NCI-H2227 (cell line): ENCODE measurements around the gene DNAH10.

Experiments used
- DNase-seq: peaks from one replicate; lab custom pipeline; 2025; ENCODE audit not compliant: unreplicated experiment; lab: John Stamatoyannopoulos, UW

DNAH10 gene

DNA sequence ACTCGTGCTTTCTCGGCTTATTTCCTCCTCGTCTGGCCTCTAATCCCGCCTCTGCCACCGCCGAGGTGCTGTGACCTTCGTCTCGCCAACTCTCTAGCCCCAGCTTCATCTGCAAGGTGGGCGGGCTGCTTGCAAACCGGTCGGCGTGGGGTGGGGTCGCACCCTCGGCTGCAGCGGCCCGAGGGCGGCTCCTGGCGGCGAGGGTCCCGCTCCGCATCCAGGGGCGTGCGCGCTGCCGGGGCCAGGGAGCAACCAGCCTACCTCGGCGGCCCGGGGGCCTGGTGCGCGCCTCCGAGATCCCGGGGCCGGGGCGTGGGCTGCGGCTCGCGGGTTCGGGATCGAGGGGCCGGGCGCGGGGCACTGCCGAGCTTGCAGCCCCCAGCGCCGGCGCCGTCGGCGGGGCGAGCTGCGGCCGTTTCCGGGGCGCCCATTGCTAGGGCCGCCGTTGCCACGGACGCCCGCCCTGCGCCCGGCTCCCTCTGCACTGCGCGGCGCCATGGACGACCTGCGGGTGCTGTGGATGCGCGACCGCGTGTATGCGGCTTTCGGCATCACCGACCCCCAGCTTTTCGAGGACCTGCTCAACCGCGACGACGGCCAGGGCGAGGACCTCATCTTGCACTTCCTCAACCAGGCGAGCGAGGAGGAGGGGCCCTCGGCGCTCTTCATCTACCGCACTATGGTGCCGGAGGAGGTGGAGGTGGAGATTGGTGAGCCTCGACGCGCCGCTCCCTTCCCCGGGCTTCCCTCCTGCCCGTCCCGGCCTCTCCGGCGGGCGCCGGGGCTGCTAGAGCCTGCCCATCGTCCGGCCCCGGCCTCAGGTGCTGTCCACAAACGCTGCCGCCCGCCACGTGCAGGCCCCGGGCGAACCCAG lies at the start of gene DNAH10:
Gene DNAH10, plus strand, starts transcription at position 461 of the 874 bp plus-strand sequence. Its CDS starts 36 bp downstream, at position 497.
- DNase-seq, result peak; percentile 49

- peak; percentile 32 for DNase-seq
Observed at GRCh38 chr12:123712780-123713319, 49.3 kb upstream of the DNAH10 start.

- DNase-seq, result peak; percentile 33
Observed at GRCh38 chr12:123713398-123713797, 48.7 kb upstream of the DNAH10 start.

GRCh38 chr12:123713823-123714585 lies 48.1 kb upstream of the DNAH10 start:
- no peak for DNase-seq

DNA sequence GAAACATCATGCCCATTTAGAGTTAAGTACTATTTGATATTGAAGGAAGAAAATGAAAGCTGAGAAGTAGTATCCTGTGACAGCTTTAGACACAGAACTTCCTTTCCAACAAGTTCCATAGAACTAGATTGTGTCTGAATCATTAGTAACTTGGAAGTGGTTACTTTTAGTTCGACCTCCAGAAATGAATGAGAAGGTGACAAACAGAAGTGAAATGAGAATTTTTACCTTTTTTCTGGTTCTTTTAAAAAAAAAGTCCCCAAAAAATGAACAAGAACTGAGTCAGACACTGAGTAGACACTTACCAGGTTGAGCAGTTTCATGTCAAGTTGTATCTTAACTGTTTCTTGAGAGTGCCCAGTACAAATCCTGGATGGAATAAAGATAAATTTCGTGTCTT lies 46.9 kb upstream of the DNAH10 start:
- DNase-seq, result no peak

- DNase-seq, result no peak
Observed at GRCh38 chr12:123717350-123717749, 44.8 kb upstream of the DNAH10 start.

DNA sequence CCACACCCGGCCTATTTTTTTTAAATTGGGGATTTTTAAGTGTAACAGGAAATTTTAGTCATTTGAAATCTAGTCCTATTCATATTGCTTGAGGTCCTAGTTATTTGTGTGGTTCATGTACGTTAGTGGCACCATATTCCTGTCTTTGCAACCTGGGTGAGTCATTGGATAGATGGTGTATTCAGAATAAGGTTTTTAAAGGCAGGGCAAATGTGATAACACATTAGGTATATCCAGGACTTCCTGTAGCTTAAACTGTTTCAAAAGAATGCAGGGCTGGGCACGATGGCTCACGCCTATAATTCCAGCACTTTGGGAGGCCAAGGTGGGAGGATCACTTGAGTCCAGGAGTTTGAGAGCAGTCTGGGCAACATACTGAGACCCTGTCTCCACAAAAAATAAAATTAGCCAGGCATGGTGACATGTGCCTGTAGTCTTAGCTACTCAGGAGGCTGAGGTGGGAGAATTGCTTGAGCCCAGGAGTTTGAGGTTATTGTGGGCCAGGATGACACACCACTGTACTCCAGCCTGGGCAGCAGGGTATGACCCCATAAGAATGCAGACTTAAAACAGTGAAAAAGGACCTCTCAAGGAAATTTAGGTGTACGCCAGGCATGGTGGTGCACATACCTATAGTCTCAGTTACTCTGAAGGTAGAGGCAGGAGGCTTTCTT lies 41.8 kb upstream of the DNAH10 start:
- no peak for DNase-seq

DNA sequence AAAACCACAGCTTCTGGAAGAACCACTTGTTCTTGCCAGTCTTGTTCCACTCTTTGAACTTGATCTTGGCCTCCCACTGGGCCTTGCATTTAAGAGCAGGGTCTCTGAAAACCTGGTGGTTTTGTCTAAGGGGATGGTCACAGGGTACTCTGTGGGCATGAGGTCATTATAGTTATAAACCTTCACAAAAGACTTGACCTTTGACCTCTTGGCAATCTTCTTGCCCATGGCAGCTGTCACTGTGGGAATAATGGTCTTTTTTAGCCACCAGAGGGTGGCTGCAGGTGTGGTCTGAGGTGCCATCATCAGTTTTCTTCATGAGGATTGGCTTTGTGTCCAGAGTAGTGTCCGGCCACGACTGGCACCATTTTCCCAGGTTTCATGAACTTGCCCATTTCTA lies 40.9 kb upstream of the DNAH10 start:
- DNase-seq, result no peak

DNA sequence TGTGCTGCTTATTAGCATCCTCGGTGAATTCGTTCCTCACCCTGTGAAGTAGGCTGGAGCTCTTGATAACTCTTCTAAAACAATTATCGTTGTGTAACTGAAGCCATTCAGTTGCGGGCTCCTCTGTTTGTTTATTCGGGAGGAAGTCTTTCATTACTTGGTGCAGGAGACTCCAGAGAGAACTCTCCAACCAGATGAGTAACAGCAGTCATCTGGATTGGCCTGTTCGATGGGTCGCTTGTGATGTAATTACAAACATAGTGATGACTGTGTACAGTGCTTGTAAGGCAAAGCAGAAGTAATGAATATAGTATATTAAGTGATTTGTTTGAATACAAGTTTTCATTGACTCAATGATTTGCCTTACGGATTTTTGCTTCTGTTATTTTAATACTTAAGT lies 39.1 kb upstream of the DNAH10 start:
- no peak for DNase-seq

GRCh38 chr12:123723765-123724164 lies 38.3 kb upstream of the DNAH10 start:
- DNase-seq, result no peak

GRCh38 chr12:123726244-123726643 lies 35.9 kb upstream of the DNAH10 start:
- DNase-seq, result no peak

DNA sequence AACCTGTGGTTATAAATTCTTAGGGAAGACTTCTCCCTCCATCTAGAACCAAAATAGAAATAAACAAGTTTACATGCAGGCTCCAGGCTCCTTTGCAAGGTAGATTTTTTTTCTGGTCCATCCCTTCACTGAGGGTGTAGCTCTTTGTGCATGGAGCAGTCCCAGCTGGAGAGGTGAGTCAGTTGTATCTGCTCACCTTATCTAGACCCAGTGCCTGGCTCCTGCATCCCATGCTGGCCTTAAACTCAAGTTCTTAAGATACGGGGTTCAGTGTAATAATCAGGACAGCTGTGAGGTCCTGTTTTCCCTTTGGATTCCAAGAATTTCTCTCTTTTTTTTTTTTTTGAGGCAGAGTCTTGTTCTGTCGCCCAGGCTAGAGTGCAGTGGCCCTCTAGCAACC lies 35.1 kb upstream of the DNAH10 start:
- no peak for DNase-seq

DNA sequence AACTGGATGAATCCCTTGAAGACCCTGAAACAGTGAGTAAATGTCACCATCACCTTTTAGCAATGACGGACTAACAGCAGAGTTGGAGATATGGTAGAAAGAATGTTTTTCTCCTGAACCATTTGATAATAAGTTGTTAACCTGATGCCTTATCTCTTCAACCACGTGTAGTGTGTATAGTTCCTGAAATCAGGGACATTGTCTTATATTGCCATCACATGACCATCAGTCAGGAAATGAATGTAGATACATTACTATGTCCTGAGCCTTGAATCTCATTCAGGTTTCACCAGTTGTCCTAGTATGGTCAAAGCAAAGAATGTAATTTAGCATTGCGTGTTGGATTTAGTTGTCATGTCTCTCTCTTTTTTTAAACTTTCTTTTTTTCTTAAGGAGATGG lies 34.2 kb upstream of the DNAH10 start:
- no peak for DNase-seq

DNA sequence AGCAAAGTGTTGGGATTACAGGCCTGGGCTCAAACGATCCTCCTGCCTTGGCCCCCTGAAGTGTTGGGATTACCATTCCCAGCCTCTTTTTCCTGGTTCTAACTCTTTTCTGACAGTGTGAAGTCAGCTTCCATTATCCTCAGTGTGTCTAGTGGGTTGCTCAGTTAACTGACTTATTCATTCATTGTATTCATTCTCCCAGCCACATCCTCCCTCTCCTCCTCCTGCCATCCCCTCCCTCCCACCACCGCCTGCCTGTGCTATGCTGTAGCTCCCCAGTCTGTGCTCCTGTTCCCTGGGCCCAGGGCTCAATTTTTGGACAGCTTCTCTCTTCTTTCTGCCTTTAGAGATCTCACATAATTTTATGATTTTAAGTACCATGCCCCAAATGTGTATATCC lies 30.5 kb upstream of the DNAH10 start:
- DNase-seq, result no peak

DNA sequence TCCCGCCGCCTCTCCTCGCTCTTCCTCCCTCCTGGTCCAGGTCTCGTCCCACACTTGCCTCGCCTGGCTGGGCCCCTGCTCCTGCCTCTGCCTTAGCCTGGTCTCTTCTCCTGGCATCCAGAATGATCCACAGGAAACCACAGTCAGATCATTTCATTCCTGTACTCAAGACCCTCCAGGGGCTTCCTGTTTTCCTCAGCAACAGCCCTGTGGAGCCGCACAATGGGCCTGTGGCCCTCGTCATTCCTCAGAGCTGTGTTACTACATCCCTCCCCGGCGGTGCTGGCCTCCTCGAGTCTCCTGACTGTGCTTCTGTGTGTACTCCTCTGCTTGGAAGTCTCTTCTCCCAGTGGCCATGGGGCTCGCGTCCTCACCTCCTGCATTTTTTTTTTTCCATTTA lies 29.9 kb upstream of the DNAH10 start:
- DNase-seq, result no peak

- no peak for DNase-seq
Observed at GRCh38 chr12:123733229-123733628, 28.9 kb upstream of the DNAH10 start.

- DNase-seq, result no peak
Observed at GRCh38 chr12:123734268-123734667, 27.8 kb upstream of the DNAH10 start.

DNA sequence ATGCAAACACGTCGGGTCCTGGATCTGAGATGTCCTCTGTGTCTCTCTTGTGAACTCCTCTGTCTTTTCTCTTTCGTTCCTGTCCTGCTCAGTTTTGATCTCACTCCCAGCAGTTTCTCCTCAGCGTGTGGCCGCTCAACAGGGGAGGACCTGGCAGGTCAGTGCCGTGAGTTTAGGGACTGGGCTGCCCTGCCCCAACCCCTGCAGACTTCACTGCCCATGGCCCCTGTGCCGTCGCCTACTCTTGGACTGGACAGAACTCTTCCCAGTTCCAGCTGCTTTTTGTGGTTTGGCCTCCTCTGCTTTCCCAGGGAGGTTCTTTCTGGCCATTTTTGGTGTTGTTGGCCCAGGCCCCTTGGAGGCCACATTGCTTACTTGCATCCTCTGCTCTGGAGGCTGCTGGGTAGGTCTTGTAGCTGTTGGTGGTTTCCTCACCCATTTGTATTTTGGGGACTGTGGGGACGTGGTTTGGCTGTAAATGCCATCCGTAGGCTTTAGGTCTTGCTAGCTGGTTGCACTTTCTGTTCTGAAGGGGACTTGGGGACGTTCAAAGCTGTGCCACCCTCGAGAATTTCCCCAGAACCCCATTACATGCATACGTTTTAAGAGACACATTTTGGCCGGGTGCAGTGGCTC lies 20.0 kb upstream of the DNAH10 start:
- DNase-seq, result no peak

DNA sequence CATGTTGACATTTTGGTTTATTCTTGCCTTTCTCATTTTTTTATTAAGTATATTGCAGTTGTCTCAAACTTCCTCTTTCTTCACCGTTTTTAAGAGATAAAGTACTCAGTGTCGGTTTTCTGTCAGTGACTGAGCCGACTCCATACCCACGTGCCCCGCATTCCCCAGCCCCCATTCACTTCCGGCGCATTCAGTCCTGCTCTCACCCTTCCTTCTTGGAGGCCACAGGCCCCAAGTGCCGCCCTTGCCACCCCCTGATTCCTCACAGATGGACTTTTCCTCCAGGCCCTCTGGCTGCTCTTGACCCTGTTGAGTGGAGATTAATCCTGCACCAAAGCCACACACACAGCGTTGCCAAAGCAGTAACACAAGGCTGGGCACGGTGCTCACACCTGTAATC lies 19.1 kb upstream of the DNAH10 start:
- DNase-seq, result no peak

DNA sequence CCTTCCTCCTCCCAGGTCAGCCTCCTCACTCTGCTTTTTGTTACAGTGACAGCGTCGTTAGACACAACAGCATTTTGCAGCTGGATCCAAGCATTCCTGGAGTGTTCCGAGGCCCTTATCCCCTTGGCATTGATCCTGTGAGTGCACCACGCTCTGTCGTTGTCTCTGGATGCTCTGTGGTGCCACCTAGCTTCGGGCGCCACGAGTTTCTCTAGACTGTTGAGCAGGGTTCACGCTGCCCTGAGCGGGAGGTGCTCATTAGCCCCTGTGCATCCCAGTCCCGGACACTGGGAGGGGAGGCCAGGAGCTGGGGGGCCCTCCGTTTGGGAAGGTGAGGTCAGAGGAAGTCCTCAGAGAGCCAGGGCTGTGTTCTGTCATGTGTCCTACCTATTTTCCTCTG lies 17.3 kb upstream of the DNAH10 start:
- no peak for DNase-seq

- no peak for DNase-seq
Observed at GRCh38 chr12:123747309-123747708, 14.8 kb upstream of the DNAH10 start.
